HG03025 (cell line): ENCODE data around the gene DRGX.

ENCODE experiments used
- ATAC-seq: cut with Tn5 transposase; IDR thresholded peaks from one replicate; pipeline ENCODE4 v1.9.1; 2021; ENCODE audit warnings: mild to moderate bottlenecking, moderate library complexity; ENCODE audit not compliant: unreplicated experiment, low FRiP score

Gene DRGX

DNA sequence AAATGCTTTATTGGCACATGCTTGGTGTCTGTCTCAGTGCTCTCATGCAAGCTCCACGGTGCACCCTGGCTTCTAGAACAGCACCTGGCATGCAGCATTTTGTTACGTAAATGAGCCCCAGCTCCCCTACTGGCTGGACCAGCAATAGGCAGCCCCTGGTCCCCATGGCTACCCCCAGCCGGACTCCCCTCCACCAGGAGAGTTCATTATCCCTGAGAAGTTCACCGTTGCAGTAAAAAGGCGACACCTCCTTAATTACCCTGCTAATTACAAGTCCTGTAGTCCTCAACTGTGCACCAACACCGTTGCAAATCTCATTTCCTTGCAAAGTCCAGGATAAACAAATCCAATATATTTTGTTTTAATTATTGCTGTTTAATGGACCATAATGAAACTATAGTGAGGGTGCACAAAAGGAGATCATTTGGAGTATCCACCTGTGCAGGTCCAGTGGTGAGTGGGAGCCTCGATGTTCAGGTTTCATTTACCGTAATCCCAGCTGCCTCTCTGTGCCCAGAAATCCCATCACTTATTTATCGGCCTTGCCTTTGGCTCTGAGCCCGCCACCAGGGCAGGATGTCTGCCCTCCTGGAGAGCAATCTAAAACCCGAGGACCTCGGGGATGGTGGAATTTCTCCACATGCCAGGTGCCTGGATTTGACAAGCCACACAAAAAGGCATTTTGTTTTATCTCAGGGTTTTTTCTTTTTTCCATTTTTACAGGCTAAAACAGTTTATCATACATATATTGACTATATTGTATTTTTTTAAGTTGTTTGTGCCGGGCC, 12.8 kb upstream of the DRGX start:
- no peak for ATAC-seq

DNA sequence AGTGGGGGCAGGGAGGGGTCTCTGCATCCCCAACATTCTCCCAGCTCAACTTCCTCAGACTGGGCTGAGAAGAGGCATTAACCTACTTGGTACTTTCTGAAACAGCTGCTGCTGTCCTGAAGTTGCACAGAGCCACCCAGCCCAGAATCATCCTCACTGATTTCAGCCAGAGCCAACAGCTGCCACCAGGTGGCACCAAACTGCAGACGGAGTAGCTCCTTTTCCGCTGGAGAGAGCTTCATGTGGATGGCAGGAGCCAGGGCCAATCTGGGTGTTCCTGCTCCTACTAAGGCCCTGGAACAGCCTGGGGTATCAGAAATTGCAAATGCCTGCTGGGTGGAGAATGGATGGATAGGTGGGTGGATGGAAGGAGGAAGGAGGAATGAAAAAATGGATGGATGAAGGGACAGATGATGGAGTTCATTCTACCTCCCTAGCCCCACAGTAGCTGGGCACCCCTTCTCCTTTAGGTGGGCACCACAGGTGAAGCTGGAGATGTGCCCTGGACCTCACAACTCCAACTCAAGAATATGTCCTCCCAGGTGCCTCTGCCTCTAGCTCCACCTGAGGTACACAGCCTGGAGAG, 11.8 kb upstream of the DRGX start:
- ATAC-seq = peak; percentile 61

DNA sequence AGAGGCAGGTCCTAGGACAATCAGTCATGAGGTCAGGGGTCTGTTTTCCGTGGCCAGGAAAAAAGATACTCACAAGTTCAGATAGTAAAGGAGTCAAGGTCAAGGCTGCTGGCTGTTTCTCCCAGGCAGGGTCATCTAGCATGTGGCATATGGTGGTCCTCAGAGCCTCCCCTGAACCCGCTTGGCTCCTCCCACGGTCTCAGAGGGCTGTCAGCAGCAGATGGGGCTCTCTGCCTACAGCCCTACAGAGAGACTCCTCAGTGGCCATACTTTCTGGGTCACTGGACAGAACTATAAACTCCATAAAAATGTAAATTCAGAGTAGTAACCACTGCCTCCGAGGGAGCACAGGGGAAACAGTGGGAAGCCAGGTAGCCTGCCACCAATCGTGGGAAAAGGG, 11.3 kb upstream of the DRGX start:
- ATAC-seq = no peak

DNA sequence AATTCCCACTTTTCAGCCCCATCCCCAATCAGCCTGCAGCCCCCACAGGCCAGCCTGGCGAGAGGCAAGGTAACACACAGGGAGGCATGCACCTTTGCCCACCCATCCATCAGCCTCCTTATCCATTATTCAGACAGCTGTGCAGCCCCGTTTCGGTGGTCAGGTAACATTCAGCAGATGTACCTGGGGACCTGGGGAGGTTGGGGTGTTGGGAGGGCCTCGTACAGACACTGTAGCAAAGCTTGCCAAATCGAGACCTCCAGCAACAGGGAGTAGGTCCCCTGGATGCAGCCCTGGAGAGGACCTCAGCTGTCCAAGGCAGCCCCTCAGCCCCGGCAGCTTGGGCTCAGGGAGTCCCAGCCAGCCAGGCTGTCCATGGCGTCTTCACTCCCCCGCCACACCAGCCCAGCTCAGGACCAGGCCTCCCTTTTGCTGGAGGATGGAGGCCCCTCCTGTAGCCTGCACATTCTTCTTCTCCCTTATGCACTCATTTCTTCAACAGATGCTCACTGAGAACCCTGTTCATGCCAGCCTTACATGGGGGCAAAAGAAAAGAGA, 8.5 kb upstream of the DRGX start:
- ATAC-seq = no peak

DNA sequence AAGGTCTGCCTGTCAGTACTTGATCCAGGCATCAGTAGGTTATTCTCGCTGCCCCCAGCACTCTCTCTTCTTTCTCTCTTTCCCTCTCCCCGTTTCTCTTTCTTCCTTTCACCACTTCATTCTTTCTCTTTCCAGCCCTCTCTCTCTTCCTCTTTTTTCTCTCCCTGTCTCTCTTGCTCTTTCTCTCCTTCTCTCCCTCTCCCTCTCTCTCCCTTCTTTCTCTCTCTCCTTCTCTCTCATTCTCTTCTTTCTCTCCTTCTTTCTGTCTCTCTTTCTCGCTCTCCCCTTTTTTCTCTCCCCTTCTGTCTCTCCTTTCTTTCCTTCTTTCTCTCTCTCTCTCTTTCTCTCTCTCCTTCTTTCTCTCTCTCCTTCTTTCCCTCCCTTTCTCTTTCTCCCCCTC, 7.5 kb upstream of the DRGX start:
- no peak for ATAC-seq

DNA sequence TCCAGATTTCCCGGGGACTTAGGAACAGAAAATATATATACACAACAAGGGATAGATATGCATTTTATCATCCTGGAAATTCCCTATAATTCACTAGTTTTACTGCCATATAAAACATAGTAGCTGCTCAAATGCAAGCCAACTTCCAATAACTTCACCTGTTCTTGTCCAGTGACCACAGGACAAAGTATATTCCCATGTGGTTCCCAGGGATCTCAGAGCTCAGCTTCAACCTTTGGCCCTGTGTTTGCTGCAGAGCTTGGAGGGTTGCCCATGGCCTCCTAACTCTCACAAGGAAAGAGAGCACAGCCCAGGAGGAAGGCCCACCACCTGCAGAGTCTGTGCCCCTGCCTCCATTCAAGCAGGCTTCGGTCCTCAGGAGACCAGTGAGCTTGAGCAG, 4.5 kb upstream of the DRGX start:
- no peak for ATAC-seq

DNA sequence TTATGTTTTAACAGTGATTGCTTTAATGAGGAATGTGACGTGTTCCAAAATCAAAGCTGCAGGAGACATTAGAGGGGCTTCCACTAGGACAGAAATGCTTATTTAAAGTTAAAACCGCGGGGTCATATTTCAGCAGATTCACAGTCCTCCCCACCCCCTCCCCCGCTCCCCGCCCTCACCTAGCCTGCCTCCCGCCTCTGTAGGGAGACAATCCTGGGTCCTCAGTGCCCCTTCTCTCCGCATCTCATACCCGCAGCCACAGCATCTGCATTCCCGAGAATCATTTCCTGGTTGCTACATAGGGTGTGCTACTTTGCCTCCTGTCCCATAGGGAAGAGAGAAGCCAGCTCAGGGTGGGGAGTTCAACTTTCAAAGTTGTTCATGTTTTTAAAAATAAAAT, 3.1 kb upstream of the DRGX start:
- ATAC-seq = no peak

DNA sequence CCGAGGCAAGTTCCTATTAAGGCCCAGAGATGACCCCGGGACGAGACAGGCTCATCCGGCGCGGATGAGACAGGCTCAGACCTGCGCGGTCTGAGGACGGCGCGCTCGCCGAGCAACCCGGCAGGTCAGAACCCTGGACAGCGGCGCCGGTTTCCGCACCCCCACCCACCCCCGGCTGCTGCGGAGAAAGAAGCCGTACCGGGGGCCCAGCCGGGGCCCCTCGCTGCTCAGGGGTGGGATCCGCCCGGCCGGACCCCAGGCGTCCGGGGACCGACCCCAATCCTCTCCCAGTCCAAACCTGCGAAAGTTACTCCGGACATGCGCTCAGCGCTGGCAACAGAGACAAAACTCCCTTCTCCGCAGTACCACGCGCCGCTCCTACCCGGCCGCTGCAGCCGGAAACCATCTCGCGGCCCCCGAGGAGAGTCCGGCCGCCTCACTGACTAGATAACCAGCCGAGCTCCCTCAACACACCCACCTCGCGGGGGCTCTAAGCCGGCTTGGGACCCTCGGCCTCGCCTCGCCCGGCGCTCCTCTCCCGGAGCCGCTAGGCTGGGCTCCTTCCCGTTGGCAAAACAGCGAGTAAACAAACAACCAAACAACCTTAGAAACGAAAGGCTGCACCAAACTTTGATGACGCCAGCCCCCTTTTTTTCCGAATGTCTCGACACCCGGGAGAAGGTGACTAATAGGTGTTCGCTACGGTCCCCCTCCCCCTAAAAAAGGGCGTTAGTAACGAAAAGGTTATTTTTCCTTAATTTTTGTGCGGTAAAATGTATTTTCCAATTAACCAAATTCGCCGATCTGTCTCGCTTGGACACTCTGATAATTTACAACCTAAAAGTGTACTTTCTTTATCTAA, 2.3 kb upstream of the DRGX start:
- no peak for ATAC-seq

DNA sequence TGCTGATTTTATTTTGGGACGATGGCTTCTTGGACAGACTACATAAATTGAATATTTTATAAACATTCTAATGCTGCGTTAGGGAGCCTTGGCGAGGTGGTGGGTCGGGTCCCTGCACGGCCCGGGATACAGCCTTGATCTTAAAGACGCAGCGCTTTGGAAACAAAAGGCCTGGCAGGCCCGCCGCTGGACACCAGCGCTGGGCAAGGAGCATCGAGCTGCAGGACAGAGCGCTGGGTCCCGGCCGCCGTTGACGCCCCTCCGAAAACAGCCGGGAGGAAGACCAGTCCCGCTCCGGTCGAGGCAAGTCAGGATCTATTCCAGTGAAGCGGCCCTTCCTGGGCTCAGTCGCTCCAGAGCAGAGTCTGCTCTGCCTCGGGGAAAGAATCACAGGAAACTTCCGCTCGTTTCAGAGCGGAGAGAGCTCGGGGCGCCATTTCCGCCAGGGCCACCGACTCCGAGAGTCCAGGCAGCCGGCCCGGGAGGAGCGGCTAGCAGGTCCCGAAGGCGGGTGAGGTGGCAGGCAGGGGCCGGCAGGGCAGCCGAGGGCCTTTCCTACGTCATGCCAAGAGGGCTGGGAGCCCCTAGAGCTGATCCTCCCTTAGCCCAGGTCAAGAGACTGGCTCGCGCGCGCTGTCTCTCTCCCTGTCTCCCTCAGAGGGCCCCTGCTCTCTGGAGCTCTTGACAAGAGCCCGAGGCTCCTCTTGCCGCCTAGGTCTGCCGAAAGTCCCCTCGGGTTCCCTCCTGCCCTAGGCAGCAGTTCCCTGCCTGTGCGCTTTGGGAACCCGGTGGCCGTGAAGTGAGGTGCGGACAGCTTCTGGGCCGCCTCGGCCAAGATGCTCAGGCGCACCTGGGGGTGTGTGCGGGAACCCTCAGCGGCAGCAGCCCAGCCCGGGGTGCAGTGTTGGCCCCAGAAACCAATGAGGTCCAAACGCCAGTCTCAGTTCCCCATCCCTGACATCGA, 1.4 kb upstream of the DRGX start:
- no peak for ATAC-seq

DNA sequence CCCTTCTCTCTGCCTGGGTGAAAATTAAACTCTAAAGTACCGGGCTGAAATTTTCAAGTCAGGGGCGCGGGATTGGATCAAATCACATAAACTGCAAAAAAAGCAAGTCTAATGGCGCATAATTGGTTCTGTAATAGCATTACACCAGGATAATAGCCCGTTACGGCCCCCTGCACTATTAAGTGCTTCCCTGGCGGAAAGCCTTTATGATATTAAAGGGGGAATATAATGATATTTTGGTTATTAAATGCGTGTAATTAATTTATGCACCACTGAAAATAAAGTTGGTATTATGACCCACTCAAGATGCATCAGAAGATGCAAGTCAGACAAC, 744 bp upstream of the DRGX start:
- ATAC-seq = no peak

DNA sequence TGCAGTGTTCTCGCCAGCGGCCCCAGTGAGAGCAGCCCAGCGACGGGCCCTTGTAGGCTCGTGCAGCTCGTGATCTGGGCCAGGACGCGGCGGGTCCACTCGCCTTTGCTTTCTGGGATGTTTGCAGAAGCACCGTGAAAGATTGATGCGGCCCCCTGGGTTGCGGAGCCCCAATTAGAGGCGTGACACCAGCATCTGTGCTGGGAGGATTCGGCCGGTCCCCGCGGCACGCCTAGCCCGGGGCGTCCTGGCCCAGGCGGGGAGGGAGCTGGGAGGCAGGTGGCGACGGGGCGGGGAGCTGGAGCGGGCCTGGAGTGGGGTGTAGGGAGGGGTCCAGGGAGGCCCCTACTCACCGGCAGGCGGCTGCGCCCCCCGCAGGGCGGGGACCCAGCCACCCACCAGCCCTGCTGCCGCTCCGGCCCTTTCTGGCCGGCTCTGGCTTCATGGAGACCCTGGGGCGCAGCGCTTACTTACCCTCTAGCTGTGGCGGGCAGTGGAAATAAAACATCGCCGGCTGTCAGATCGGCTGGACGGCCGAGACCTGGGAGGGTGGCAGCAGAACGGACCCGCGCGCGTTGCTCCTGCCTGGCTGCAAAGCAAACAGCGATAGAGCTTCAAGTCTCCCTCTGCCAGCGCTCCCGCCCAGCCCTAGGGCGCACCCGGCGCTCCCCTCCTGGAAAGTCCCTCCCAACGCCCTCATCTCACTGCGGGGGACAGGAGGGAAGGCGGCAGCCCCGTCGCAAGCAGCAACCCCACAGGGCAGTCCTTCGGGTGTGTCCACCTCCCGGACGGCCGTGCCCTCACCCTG, 752 bp downstream of the DRGX start:
- ATAC-seq = no peak

DNA sequence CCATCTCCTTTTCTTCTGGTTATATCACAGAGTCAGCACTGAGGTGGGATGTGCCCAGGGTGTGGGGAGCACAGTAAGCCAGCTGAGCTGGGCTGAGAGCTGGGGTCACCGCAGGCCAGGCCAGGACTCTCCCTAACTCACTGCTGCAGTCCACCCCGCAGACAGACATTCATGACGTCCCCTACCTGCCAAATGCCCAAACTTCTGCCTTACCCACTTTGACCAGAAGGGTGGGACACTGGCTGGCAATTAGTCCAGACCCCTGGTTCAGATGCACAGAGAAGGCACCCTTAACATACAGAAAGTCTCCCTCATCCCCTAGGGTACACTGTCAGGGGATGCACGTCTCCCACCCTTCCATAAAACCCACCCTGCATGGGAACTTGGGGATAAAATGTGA, 2.1 kb downstream of the DRGX start:
- no peak for ATAC-seq

DNA sequence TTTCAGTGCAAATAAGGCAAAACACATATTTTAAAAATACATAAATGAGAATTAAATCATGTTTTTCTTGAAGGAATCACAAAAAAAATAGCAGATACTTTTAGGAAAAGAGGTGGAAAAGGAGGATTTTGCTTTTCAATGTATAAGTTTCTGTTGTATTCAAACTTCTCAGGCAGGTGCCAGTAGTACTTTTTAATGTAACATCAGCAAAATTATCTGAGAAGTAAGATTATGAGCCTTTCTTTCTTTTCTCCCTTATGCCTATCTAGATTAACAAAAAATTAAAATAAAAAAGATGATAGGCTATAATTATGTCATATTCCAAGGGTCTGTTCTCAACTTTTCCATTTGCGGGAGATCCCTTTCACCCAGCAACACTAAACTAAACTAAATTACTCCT, 2.6 kb downstream of the DRGX start:
- ATAC-seq = no peak

DNA sequence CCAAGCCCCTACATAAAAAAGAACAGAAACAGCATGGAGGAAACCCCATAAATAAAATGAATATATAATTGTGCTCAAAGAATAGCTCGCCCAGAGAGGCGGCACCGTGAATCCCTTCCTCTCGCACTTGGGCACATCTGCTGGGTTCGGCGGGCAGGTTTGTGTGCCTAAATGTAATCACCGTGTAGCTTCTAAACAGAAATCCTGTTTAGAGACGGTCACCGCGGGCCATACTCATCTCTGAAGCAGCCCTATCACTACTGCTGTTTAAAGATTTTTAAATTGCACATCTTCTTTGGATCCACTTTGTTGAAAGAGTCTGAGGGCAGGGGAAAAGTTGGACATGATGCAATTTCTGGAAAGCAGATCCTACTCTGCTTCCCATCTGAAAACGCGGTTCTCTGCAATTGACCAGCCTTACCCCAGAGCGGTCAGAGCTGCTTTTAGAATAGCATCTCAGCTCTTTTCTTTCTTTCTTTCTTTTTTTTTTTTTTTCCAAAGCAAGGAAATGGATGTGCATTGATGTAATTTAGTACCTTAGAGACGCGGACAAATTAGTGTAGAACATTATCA, 6.4 kb downstream of the DRGX start:
- ATAC-seq = no peak

DNA sequence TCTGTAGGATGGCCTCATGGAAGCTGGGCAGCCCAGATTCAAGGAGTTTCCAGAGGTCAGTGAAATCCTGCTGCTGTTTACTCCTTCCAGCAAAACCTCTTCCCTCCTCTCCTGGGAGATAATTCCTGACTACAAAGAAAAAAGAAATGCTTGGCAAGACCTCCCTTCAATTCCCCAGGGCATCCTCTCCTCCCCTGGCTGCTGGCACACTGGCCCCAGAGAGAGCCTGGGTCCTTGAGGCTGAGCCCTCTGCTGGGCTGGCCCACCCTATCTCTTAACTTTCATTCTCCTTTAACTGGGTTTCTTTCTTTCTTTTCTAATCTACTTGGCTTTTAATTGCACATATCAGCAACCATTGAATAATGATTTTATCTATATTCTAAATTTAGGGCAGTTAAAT, 7.7 kb downstream of the DRGX start:
- ATAC-seq = no peak

DNA sequence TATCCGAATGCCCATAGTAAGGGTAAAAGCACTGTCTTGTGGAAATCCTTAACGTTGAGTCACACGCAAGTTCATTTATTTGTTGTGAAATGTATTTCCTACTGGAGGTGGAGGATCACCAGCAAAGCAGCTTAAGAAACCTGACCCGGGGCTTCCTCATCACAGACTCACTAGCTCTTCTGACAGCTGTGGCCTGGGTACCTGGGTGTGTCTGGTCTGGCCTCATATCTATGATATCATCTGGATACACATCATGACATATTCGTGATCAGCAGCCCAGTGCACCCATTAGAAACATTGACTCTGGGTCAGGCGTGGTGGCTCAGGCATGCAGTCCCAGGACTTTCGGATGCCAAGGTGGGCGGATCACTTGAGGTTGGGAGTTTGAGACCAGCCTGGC, 8.8 kb downstream of the DRGX start:
- ATAC-seq = no peak

DNA sequence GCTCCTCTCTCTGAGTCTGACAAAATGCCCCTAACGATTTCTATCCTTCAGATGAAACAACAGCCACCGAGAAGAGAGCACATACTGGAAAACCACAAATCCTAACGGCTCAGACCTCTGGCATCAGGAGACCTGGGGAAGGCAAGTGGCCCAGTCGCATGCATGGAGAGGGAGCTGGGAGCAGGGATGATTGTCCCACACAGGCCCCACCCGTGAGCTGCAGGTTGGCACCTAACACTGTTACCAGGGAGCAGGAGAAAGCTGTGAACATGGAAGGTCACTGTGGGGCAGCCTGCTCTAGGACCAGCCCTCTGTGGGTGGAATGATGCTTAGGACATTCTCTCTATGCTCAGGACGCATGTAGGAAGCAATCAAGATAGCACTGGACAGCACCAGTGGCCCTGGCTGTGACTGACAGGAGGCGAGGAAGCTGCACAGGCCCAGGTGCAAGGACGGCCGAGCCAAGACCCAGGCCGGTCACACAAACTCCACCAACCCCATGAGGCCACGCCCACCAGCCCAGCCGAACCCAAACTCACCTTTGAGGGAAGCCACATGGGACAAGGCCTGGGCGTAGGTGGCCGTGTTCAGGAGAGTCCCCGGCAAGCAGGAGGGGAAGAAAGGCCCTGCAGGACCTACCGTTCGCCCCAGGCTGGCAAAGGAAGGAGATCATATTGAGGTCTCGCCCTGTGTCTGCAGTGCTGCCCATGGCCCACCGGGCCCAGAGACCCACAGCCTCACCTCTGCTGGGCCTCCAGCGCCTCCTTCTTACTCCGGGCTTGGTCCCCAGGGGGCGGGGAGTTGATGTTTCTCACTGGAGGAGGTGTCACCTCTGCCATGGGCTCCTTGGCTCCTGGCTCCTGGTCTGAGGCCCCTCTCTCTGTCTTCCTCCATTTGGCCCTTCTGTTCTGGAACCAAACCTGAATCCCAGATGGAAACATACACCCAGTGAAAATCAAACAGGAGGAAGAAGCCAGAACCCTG, 9.7 kb downstream of the DRGX start:
- ATAC-seq = no peak
